ENCODE data around the gene NCOA6. TPM values are rescaled to one million over a fixed set of nuclear protein-coding genes. Genes with fewer than 3 reads are reported as not detected.

The NCOA6 gene
- polyA plus RNA-seq, 1 of the 3 experiments (the other 2 are of a cell fraction), result 14.5 TPM

DNA sequence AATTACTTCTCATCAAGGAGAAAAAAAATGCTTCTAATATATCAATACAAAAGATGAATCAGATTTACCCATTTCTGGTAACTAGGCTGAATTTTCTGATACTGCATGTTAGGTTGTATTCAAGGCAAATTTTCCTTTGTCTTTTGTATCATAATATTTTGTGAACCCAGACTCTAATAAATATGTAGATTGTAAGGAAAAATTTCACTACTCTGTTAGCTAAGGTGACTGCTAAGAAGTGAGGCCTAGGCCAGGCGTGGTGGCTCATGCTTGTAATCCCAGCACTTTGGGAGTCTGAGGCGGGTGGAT, 108.6 kb downstream of the NCOA6 start:
- no peaks in the 10 kb centered on the region for H3K9me3 ChIP-seq
- no peaks in the 10 kb centered on the region for H3K9me2 ChIP-seq
- no peak for TF ChIP-seq ELF1 (IDR thresholded peaks at IDR 0.05)
- TF ChIP-seq, protein P1, sequence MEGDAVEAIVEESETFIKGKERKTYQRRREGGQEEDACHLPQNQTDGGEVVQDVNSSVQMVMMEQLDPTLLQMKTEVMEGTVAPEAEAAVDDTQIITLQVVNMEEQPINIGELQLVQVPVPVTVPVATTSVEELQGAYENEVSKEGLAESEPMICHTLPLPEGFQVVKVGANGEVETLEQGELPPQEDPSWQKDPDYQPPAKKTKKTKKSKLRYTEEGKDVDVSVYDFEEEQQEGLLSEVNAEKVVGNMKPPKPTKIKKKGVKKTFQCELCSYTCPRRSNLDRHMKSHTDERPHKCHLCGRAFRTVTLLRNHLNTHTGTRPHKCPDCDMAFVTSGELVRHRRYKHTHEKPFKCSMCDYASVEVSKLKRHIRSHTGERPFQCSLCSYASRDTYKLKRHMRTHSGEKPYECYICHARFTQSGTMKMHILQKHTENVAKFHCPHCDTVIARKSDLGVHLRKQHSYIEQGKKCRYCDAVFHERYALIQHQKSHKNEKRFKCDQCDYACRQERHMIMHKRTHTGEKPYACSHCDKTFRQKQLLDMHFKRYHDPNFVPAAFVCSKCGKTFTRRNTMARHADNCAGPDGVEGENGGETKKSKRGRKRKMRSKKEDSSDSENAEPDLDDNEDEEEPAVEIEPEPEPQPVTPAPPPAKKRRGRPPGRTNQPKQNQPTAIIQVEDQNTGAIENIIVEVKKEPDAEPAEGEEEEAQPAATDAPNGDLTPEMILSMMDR (IDR thresholded peaks at IDR 0.05), result no peak
- no peak for DNase-seq
- peaks cover 10 to 16% of the 10 kb centered on the region in 2 experiments; a peak in 3 of 4 replicates for H3K4me1 ChIP-seq (ENCODE audit: control insufficient read depth in 1 of 2, insufficient read depth in 2 of 2, low read depth in 1 of 2, low read length in 1 of 2)
- H3K4me3 ChIP-seq (ENCODE audit: low read depth in 2 of 2, low read length in 1 of 2), result no peak overlapping the region
- H2AFZ ChIP-seq (ENCODE audit: low read depth), result no peak overlapping the region
- H3K79me2 ChIP-seq (ENCODE audit: insufficient read depth), result no peaks in the 10 kb centered on the region
- H3K4me2 ChIP-seq, result no peak overlapping the region
- H3K27me3 ChIP-seq (ENCODE audit: insufficient read depth), result no peaks in the 10 kb centered on the region
- 93% methylated on average over 2 of the region's 2 CpGs for WGBS (ENCODE audit: low lambda C conversion rate)
- POLR2A ChIA-PET, result no interaction called here
- H3K27ac ChIP-seq (ENCODE audit: low read depth in 2 of 2, low read length in 1 of 2), result no peak overlapping the region
- peaks cover 20% of the 10 kb centered on the region for H4K20me1 ChIP-seq (ENCODE audit: insufficient read depth)
- peaks cover 24% of the 10 kb centered on the region for H3F3A ChIP-seq (replicated peaks; ENCODE audit: insufficient read depth)
- H3K36me3 ChIP-seq (replicated peaks in 1 of 2; ENCODE audit: control insufficient read depth in 1 of 2, insufficient read depth in 2 of 2, low read length in 1 of 2), result peaks cover 24 to 33% of the 10 kb centered on the region in 2 experiments
- no peak overlapping the region for H3K9ac ChIP-seq
- CTCF ChIA-PET, result interaction anchor here (2.4 kb wide), 1 partner anchor 53 kb away, joined by 9 read pairs; no protein-coding TSS in a partner anchor

DNA sequence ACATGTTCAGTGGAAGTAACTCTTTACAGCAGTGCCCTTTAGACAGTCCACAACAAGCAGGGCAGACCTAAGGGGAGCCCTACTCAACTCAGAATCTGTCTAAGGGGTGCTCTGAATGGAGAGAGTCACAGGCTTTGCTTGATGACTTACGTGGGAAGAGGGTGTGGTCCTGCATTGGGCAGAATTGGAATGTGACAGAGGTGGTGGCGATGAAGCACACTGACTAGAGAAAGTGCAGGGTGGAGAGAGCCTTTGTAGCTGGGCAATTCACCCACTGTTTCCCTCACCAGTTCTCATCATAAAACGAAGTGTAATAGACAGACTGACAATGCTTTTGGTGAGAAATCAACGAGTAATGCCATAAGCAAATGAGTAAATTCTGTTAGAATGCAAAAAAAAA, 110.1 kb downstream of the NCOA6 start:
- 94% methylated on average over 4 of the region's 4 CpGs for WGBS (ENCODE audit: low lambda C conversion rate)
- TF ChIP-seq EZH2phosphoT487 (IDR thresholded peaks at IDR 0.05; ENCODE audit: borderline replicate concordance, low read depth) (no peak), YY1 (IDR thresholded peaks at IDR 0.05; ENCODE audit: low read depth) (no peak), TAF1 (IDR thresholded peaks at IDR 0.05; ENCODE audit: borderline replicate concordance, low read depth, low read length) (no peak), RCOR1 (IDR thresholded peaks at IDR 0.05; ENCODE audit: low read length) (no peak), FOSL2 (IDR thresholded peaks at IDR 0.05; ENCODE audit: borderline replicate concordance, low read depth) (no peak), MXI1 (IDR thresholded peaks at IDR 0.05; ENCODE audit: low read depth, low read length) (no peak), MEF2A (IDR thresholded peaks at IDR 0.05; ENCODE audit: borderline replicate concordance, low read depth) (no peak), POLR2AphosphoS5 (IDR thresholded peaks at IDR 0.05; ENCODE audit: low read depth, low read length) (no peak), SIN3A (IDR thresholded peaks at IDR 0.05; ENCODE audit: borderline replicate concordance, low read depth, low read length) (no peak), RXRA (IDR thresholded peaks at IDR 0.05; ENCODE audit: borderline replicate concordance, low read depth) (no peak), FOXJ3 (CRISPR knock-in tag; IDR thresholded peaks at IDR 0.05) (no peak)
- TF ChIP-seq, protein P2, sequence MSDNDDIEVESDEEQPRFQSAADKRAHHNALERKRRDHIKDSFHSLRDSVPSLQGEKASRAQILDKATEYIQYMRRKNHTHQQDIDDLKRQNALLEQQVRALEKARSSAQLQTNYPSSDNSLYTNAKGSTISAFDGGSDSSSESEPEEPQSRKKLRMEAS (IDR thresholded peaks at IDR 0.05; ENCODE audit: low read depth), result no peak
- TF ChIP-seq, protein P3, sequence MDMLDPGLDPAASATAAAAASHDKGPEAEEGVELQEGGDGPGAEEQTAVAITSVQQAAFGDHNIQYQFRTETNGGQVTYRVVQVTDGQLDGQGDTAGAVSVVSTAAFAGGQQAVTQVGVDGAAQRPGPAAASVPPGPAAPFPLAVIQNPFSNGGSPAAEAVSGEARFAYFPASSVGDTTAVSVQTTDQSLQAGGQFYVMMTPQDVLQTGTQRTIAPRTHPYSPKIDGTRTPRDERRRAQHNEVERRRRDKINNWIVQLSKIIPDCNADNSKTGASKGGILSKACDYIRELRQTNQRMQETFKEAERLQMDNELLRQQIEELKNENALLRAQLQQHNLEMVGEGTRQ (IDR thresholded peaks at IDR 0.05; ENCODE audit: borderline replicate concordance, low read depth, low read length), result no peak
- TF ChIP-seq, protein P4, sequence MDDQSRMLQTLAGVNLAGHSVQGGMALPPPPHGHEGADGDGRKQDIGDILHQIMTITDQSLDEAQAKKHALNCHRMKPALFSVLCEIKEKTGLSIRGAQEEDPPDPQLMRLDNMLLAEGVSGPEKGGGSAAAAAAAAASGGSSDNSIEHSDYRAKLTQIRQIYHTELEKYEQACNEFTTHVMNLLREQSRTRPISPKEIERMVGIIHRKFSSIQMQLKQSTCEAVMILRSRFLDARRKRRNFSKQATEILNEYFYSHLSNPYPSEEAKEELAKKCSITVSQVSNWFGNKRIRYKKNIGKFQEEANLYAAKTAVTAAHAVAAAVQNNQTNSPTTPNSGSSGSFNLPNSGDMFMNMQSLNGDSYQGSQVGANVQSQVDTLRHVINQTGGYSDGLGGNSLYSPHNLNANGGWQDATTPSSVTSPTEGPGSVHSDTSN (IDR thresholded peaks at IDR 0.05), result no peak
- TF ChIP-seq, protein P1 (IDR thresholded peaks at IDR 0.05), result no peak
- TF ChIP-seq, protein P5, sequence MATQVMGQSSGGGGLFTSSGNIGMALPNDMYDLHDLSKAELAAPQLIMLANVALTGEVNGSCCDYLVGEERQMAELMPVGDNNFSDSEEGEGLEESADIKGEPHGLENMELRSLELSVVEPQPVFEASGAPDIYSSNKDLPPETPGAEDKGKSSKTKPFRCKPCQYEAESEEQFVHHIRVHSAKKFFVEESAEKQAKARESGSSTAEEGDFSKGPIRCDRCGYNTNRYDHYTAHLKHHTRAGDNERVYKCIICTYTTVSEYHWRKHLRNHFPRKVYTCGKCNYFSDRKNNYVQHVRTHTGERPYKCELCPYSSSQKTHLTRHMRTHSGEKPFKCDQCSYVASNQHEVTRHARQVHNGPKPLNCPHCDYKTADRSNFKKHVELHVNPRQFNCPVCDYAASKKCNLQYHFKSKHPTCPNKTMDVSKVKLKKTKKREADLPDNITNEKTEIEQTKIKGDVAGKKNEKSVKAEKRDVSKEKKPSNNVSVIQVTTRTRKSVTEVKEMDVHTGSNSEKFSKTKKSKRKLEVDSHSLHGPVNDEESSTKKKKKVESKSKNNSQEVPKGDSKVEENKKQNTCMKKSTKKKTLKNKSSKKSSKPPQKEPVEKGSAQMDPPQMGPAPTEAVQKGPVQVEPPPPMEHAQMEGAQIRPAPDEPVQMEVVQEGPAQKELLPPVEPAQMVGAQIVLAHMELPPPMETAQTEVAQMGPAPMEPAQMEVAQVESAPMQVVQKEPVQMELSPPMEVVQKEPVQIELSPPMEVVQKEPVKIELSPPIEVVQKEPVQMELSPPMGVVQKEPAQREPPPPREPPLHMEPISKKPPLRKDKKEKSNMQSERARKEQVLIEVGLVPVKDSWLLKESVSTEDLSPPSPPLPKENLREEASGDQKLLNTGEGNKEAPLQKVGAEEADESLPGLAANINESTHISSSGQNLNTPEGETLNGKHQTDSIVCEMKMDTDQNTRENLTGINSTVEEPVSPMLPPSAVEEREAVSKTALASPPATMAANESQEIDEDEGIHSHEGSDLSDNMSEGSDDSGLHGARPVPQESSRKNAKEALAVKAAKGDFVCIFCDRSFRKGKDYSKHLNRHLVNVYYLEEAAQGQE (IDR thresholded peaks at IDR 0.05; ENCODE audit: low read depth, low read length), result no peak
- ChIA-PET POLR2A (no interaction called here), CTCF (interaction anchor here (1.2 to 2.4 kb wide), 2 partner anchors 54 to 403 kb away, joined by 3 to 9 read pairs; no protein-coding TSS in a partner anchor)
- H3K4me1 ChIP-seq (ENCODE audit: control insufficient read depth in 1 of 2, insufficient read depth in 2 of 2, low read depth in 1 of 2, low read length in 1 of 2), result peaks cover 13 to 16% of the 10 kb centered on the region in 2 experiments; a peak in 3 of 4 replicates
- no peak overlapping the region for H2AFZ ChIP-seq (ENCODE audit: low read depth)
- no peak overlapping the region for H3K4me3 ChIP-seq (ENCODE audit: low read depth in 2 of 2, low read length in 1 of 2)
- no peak overlapping the region for H3K27ac ChIP-seq (ENCODE audit: low read depth in 2 of 2, low read length in 1 of 2)
- peaks cover 35% of the 10 kb centered on the region for H4K20me1 ChIP-seq (ENCODE audit: insufficient read depth)
- peaks cover 20 to 23% of the 10 kb centered on the region in 2 experiments for H3K36me3 ChIP-seq (replicated peaks in 1 of 2; ENCODE audit: control insufficient read depth in 1 of 2, insufficient read depth in 2 of 2, low read length in 1 of 2)
- H3K9ac ChIP-seq, result no peak overlapping the region
- no peaks in the 10 kb centered on the region for H3K27me3 ChIP-seq (ENCODE audit: insufficient read depth)
- no peak overlapping the region for H3K4me2 ChIP-seq
- no peak for DNase-seq
- no peaks in the 10 kb centered on the region for H3K9me3 ChIP-seq
- peaks cover 24% of the 10 kb centered on the region for H3F3A ChIP-seq (replicated peaks; ENCODE audit: insufficient read depth)
- H3K9me2 ChIP-seq, result no peaks in the 10 kb centered on the region
- no peaks in the 10 kb centered on the region for H3K79me2 ChIP-seq (ENCODE audit: insufficient read depth)
